Neural progenitor cell (in vitro differentiated cells): ENCODE results near the gene GATAD2B.

Experiments used
- CTCF ChIP-seq: fragments of 200-600 bp; sonication (generic); IDR thresholded peaks from 2 replicates; pipeline ENCODE4 v1.5.1; 2017; ENCODE audit warnings: antibody characterized with exemption, mild to moderate bottlenecking
- EZH2phosphoT487 ChIP-seq: fragments of 200-600 bp; sonication (generic); IDR thresholded peaks from 2 replicates; pipeline ENCODE4 v1.6.1; 2017; ENCODE audit warnings: antibody characterized with exemption

GRCh38 chr1:153778824-153779519 lies 143.8 kb downstream of the GATAD2B start:
- no peak for TF ChIP-seq CTCF
- no peak for TF ChIP-seq EZH2phosphoT487
